Stimulated activated naive CD4-positive, alpha-beta T cell (primary cell): Measurements from ENCODE around the gene SCGB1D4.

Experiments
- DNase-seq, 6 experiments: peaks; one replicate each; lab custom pipeline; 2025; lab: John Stamatoyannopoulos, UW

Gene SCGB1D4

GRCh38 chr11:62273789-62274275, 25.0 kb downstream of the SCGB1D4 start:
- no peak for DNase-seq

- DNase-seq = no peak
These were observed 25.6 kb downstream of the SCGB1D4 start for GRCh38 chr11:62273284-62273683.

GRCh38 chr11:62269654-62270278, 29.1 kb downstream of the SCGB1D4 start, which contains the start of gene SCGB2A2:
SCGB2A2 (plus strand) TSS chr11:62270158; CDS start chr11:62270217, 59 bp downstream.
- DNase-seq = no peak

- no peak for DNase-seq
These were observed 31.3 kb downstream of the SCGB1D4 start for GRCh38 chr11:62267576-62267975.

GRCh38 chr11:62267050-62267449, 31.8 kb downstream of the SCGB1D4 start:
- no peak for DNase-seq

- DNase-seq = no peak
These were observed 32.3 kb downstream of the SCGB1D4 start for GRCh38 chr11:62266558-62266957.

- DNase-seq = no peak
These were observed 34.9 kb downstream of the SCGB1D4 start for GRCh38 chr11:62264004-62264403.

- DNase-seq = no peak
These were observed 38.5 kb downstream of the SCGB1D4 start for GRCh38 chr11:62260261-62260953.

GRCh38 chr11:62256281-62256680, 42.6 kb downstream of the SCGB1D4 start:
- no peak for DNase-seq

- no peak for DNase-seq
These were observed 44.8 kb downstream of the SCGB1D4 start for GRCh38 chr11:62253999-62254542.

- no peak for DNase-seq
These were observed 47.2 kb downstream of the SCGB1D4 start for GRCh38 chr11:62251698-62252097.
